OCI-LY3 (cell line): ENCODE results near the gene DCTN5.

Experiments
- CTCF ChIP-seq: fragments of 200-600, 300-600 bp; sonication (generic); IDR thresholded peaks from 2 replicates; pipeline ENCODE4 v1.5.1; 2014; ENCODE audit warnings: antibody characterized with exemption, low read length, low read depth
- EZH2phosphoT487 ChIP-seq: fragments of 200-600 bp; shearing (Covaris generic); IDR thresholded peaks from 2 replicates; pipeline ENCODE4 v1.6.1; 2018; ENCODE audit warnings: antibody characterized with exemption, mixed run types, low read depth

- TF ChIP-seq CTCF (no peak), EZH2phosphoT487 (no peak)
Observed at GRCh38 chr16:23611936-23612335, 29.3 kb upstream of the DCTN5 start.
